GM12873 (cell line): ENCODE measurements around the gene ACTG1.

Source experiments
- TF ChIP-seq, protein P1 (sequence below): IDR thresholded peaks from 2 replicates; pipeline ENCODE4 v1.5.1; 2012; ENCODE audit warnings: low read depth, mild to moderate bottlenecking, moderate library complexity, low read length, control low read depth; ENCODE audit not compliant: insufficient read depth; ENCODE audit errors: missing control alignments

Gene ACTG1

DNA sequence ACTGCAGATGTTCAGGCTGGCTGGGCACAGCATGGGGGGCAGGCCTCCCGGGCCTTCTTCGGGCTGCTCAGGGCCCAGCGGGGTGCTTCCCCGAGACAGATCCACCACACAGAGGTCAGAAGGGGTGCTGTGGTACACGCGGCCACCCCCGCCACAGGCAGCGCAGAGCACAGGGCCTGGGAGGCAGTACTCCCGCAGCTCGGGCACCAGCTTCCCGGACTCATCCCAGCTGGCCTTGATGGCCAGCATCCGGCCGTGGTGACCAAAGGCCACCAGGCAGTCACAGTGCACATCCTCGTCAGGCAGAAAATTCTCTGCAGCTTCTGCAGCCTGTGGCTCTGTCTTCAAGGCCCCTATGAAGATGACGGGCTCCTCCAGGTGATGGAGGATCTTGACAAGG lies 37.7 kb upstream of the ACTG1 start:
- TF ChIP-seq, protein P1, sequence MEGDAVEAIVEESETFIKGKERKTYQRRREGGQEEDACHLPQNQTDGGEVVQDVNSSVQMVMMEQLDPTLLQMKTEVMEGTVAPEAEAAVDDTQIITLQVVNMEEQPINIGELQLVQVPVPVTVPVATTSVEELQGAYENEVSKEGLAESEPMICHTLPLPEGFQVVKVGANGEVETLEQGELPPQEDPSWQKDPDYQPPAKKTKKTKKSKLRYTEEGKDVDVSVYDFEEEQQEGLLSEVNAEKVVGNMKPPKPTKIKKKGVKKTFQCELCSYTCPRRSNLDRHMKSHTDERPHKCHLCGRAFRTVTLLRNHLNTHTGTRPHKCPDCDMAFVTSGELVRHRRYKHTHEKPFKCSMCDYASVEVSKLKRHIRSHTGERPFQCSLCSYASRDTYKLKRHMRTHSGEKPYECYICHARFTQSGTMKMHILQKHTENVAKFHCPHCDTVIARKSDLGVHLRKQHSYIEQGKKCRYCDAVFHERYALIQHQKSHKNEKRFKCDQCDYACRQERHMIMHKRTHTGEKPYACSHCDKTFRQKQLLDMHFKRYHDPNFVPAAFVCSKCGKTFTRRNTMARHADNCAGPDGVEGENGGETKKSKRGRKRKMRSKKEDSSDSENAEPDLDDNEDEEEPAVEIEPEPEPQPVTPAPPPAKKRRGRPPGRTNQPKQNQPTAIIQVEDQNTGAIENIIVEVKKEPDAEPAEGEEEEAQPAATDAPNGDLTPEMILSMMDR, result no peak

DNA sequence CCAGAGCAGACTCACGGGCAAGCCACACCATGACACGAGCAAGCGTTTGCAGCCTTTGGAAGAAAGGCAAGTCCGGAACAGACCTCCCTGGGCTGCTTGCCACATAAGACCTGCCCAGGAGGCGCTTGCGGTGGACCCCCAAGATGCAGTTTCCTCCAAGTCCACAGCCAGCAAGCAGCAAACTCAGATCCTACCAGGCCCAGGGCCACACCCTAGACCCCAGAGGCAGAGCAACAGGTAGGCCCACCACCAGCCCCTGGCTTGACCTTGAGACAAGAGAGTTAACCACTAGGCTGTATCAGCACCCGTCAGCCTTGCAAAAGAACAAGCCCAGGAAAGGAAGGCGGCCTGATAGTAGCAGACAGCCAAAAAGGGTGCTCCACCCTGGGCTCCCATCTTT lies 37.2 kb upstream of the ACTG1 start:
- TF ChIP-seq, protein P1, result no peak

DNA sequence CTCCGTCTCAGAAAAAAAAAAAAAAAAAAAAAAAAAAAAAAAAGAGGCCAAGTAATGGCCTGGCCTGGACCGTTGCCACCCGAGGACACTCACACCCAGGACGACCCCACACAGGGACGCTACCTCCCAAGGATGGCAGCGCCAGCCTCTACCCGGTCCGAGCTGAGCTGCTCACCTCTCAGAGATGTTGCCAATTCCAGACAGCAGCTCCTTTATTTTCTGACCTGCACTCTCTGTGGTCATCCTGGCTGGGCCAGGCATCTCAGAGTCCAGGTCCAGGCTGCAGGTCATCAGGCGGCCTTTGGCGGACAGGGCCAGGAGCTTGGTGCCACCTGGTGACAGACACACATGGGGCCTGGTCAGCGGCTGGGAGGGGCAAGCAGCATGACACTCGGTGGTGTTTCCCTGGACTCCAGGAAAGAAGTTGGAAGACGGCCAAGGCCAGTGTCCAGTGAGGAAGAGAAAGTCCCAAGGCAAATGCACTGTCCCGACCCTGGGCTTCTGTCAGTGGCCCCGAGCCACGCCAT lies 36.5 kb upstream of the ACTG1 start:
- TF ChIP-seq, protein P1, result no peak

DNA sequence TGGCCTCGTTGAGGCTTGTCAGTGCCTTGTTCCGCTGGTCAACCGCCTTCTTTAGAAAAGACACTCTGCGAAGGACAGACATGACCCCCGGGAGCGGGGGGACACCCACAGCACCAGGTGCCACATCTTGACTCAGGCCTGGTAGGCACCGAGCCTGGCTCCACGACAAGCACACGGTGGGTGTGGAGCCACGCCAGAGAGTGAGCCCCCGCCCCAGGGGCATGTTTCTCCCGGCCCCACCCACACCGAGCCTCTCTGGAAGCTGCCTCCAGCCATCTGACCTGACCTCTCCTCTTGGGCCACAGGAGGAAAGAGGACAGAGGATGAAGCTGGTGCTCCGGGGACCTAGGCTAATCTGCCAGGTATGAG lies 35.0 kb upstream of the ACTG1 start:
- TF ChIP-seq, protein P1, result no peak

DNA sequence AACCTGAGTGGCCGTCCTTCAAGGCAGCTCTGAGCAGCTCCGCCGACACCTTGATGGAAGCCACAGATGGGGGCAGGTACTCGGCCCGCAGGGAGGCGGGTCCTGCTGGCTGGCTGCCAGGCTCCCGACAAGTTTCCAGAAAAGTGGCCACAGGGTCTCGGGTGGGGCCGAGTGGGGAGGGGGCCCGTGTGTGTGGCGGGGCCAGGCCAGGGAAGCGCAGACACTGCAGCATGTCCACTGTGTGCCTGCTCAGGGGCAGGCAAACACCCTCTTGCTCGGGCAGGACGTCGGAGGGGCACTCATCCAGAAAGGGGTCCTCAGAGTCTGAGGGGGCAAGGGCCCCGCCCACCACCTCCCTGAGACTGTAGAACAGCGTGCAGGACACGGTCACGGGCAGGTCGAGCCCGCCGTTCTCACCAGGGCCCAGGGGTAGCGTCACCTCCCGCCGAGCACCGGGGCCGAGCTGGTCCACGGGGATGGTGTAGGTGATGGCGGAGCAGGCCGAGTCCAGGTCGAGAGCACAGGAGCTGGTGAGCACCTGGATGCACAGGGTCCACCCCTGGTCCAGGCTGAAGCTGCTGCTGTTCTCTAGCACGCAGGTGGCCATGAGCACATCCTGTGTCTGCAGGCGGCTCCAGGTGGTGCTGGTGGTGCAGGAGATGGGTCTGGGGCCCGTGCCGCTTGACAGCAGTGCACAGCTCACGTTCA lies 34.5 kb upstream of the ACTG1 start:
- TF ChIP-seq, protein P1, result no peak

DNA sequence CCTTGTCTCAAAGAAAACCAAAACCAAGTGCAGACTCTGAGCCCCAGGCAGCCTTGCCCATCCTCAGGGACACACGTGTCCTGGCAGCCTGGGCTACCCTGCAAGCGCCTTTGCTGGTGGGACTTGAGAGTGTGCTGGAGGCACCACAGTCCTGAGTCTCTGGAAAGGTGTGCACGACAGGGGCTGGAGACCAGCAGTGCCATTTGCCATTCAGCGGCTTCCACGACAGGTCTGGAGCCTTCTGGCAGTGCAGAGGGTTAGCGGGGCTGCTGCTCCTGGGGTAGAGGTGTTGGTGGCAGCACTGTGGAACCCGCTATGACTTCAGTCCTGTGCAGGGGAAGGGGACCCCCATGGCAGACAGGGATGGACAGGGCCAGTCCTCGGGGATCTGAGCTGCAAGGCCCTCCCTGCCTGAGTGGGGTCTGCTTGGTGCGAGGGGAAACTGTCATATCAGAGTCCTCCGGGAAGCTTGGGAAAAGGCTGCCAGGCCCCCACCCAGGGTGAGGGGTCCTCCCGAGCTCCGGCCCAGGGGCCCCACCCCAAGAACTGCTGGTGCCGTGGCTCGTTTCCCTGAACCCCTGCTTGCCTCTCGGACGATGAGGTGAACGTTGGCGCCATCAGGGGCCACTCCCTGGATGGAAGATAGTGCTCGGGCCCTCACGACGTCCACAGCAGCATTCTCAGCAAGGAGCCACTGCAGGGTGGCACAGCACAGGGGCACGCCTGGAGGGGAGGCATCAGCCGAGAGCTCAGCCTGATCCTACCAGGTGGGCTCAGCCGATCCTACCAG lies 32.8 kb upstream of the ACTG1 start:
- TF ChIP-seq, protein P1, result no peak

DNA sequence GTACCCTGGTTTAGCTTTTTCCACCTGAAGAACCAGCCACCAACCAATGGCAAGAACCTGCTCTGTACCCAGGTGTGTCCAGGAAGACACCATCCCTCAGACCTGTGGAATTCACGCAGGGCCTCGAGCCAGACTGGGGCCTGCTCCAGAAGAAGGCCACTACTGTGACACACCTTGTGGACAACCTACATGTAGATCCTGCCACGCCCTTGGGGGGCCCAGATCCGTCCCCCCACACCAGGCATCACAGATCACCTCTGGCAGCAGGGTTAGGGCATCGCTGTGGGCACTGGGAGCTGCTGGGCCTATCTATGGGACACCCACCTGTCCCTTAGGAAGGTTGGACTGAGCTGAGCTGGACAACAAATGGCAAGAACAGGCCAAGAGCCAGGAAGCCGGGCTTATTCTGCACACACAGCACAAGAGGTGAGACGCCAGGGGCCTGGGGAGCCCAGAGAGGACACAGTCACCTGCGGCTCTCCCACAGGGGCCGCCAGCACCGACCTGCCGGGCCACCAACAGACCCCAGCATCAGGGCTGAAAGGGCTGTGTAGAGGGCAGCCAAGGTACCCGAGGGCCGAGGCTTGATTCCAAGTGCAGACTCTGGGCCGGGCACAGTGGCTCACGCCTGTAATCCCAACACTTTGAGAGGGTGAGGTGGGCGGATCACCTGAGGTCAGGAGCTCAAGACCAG lies 31.8 kb upstream of the ACTG1 start:
- TF ChIP-seq, protein P1, result no peak
